Peyer's patch (tissue), 4 donors: Measurements from ENCODE around the gene IQGAP2.

ENCODE experiments used
- CTCF ChIP-seq, 6 experiments: fragments of 450-650 bp in 4 of 6; fragments of 200-600 bp in 2 of 6; sonication (generic) in 1 of 6; IDR thresholded peaks; one replicate each; pipeline ENCODE4 v1.5.1; 2017 to 2019; ENCODE audit warnings: antibody characterized with exemption in 6 of 6, mild to moderate bottlenecking in 3 of 6, moderate library complexity in 1 of 6
- POLR2A ChIP-seq, 2 donors: fragments of 450-650 bp; IDR thresholded peaks; one replicate each; pipeline ENCODE4 v1.5.1; 2017; ENCODE audit warnings: antibody characterized with exemption in 2 of 2, mild to moderate bottlenecking in 2 of 2, moderate library complexity in 2 of 2

- TF ChIP-seq CTCF (IDR thresholded peaks at IDR 0.05) (no peak), POLR2A (IDR thresholded peaks at IDR 0.05) (no peak)
Measured at GRCh38 chr5:76689321-76690036, 286.4 kb downstream of the IQGAP2 start.
